Chondrocyte (in vitro differentiated cells): ENCODE results near the gene KLK13. TPM values are rescaled to one million over a fixed set of nuclear protein-coding genes. Genes with fewer than 3 reads are reported as not detected.

Experiments
- DNase-seq: peaks from one replicate; pipeline ENCODE4 v3.0.0; 2021; ENCODE audit warnings: mixed read lengths, low spot score
- H3K27ac Mint-ChIP-seq: one replicate; pipeline ENCODE4 v1.8.0; 2021; ENCODE audit warnings: mild to moderate bottlenecking, moderate library complexity, mixed read lengths; ENCODE audit not compliant: unreplicated experiment
- H3K27me3 Mint-ChIP-seq: 2 replicates; pipeline ENCODE4 v1.8.0; 2021; ENCODE audit warnings: low read depth, mixed read lengths
- H3K36me3 Mint-ChIP-seq: 2 replicates; pipeline ENCODE4 v1.8.0; 2021; ENCODE audit warnings: low read depth, mixed read lengths
- H3K4me1 Mint-ChIP-seq: 2 replicates; pipeline ENCODE4 v1.8.0; 2021; ENCODE audit warnings: low read depth, mild to moderate bottlenecking, mixed read lengths
- H3K4me3 Mint-ChIP-seq: one replicate; pipeline ENCODE4 v1.8.0; 2021; ENCODE audit warnings: mild to moderate bottlenecking, moderate library complexity, mixed read lengths; ENCODE audit not compliant: unreplicated experiment
- H3K9me3 Mint-ChIP-seq: 2 replicates; pipeline ENCODE4 v1.8.0; 2021; ENCODE audit warnings: low read depth, mixed read lengths
- total RNA-seq: library from RNA; stranded (reverse); gene quantifications from 3 replicates; pipeline ENCODE4 v1.2.1, GENCODE V29; 2021
- TF ChIP-seq, protein P1 (sequence below): fragments of 200-600 bp; sonication (generic); IDR thresholded peaks from 2 replicates; pipeline ENCODE4 v1.5.0; 2021; ENCODE audit warnings: antibody characterized with exemption, mild to moderate bottlenecking, moderate library complexity

KLK13 gene
- total RNA-seq, 1 donor from 2014 or later = not detected

DNA sequence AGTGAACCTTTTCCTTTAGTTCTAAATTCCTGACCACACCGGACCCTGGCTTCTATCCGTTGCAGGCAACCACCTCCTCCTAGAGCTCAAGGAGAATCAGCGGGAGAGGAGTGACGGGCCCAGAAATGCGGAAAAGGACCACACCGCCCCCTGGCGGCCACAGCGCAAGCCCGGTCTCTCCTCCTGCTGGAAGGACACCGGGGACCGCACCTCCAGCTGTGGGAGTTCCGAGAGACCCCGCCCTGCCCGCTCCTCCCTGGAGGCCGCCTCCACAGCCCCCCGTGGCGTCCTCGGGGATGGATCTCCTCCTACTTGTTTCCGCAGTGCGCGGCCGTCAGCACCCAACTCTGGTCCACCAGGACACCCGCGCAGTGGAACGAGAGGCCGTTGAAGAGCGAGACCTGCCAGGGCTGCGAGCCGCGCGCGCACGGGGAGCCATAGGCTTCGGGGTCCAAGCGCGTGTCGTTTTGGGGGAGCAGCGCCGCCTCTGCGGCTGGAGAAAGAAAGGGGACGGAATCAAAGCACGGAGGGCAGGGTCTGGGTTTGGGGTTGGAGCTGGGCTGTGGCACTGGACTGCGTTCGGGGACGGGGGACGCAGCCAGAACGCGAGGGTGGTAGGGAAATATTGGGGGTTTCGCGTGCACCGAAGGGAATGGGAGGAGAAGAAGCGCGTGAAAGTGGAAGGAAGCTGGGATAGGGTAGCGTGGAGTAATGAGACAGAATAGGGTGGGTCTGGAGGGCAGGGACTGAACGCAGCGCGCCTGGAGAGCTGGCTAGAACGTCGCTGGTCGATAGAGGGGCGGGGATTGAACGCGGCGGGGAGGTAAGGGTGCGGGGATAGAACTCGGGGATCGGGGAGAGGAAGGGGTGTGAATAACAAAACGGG, 47.9 kb downstream of the KLK13 start:
- Mint-ChIP-seq H3K4me1 (peaks cover 6% of the 10 kb centered on the region), H3K4me3 (peak overlapping the region; percentile 53), H3K27ac (no peak overlapping the region), H3K9me3 (no peaks in the 10 kb centered on the region), H3K27me3 (peaks cover 52% of the 10 kb centered on the region), H3K36me3 (peaks cover 2% of the 10 kb centered on the region)
- TF ChIP-seq, protein P1, sequence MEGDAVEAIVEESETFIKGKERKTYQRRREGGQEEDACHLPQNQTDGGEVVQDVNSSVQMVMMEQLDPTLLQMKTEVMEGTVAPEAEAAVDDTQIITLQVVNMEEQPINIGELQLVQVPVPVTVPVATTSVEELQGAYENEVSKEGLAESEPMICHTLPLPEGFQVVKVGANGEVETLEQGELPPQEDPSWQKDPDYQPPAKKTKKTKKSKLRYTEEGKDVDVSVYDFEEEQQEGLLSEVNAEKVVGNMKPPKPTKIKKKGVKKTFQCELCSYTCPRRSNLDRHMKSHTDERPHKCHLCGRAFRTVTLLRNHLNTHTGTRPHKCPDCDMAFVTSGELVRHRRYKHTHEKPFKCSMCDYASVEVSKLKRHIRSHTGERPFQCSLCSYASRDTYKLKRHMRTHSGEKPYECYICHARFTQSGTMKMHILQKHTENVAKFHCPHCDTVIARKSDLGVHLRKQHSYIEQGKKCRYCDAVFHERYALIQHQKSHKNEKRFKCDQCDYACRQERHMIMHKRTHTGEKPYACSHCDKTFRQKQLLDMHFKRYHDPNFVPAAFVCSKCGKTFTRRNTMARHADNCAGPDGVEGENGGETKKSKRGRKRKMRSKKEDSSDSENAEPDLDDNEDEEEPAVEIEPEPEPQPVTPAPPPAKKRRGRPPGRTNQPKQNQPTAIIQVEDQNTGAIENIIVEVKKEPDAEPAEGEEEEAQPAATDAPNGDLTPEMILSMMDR = peak; percentile 56
- DNase-seq = no peak

DNA sequence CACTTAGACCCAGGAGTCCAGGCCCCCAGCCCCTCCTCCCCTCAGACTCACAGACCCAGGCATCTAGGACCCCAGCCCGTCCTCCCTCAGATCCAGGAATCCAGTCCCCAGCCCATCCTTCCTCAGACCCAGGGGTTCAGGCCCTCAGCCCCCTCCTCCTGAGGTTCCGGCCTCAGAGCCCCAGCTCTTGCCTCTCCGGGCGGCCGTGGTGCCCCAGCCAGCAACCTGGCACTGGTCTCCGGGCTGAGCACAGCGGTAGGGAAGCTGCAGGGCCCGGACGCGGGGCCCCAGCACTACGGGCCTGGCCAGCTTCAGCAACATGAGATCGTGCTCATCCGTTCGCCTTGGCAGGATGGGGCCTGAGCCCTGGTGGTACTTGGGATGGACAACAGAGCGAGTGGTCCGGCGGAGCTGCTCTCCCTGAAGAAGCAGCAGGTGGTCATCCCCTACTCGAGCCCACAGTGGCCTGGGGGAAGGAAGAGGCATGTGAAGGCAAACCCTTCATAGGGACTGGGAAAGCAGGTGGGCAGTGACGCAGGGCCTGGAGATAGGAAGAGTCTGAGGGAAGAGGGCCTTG, 49.1 kb downstream of the KLK13 start:
- Mint-ChIP-seq H3K27me3 (peaks cover 53% of the 10 kb centered on the region), H3K36me3 (peaks cover 2% of the 10 kb centered on the region), H3K4me3 (no peak overlapping the region), H3K9me3 (no peaks in the 10 kb centered on the region), H3K27ac (no peak overlapping the region), H3K4me1 (peaks cover 6% of the 10 kb centered on the region)
- DNase-seq = no peak
- TF ChIP-seq, protein P1 = no peak

DNA sequence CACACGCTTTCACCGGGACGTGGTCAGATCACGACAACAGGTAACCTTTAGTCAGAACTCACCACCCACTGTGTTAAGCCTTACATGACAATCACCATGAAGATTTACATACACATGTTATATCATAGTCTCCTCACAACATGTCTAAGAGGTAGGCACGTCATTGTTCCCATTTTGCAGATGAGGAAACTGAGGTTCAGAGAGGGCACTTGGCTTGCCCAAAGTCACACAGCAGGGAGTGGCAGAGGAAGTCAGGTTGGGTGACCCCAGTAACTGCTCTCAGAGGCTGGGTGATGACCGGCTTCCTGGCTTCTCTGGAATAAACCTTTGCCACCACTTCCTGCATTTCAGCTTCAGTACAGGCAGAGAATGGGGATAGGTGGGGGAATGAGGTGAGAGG, 50.6 kb downstream of the KLK13 start:
- Mint-ChIP-seq H3K27ac (no peak overlapping the region), H3K36me3 (peaks cover 2% of the 10 kb centered on the region), H3K4me1 (peaks cover 6% of the 10 kb centered on the region), H3K27me3 (peaks cover 55% of the 10 kb centered on the region), H3K4me3 (no peak overlapping the region), H3K9me3 (no peaks in the 10 kb centered on the region)
- DNase-seq = no peak
- TF ChIP-seq, protein P1 = no peak

DNA sequence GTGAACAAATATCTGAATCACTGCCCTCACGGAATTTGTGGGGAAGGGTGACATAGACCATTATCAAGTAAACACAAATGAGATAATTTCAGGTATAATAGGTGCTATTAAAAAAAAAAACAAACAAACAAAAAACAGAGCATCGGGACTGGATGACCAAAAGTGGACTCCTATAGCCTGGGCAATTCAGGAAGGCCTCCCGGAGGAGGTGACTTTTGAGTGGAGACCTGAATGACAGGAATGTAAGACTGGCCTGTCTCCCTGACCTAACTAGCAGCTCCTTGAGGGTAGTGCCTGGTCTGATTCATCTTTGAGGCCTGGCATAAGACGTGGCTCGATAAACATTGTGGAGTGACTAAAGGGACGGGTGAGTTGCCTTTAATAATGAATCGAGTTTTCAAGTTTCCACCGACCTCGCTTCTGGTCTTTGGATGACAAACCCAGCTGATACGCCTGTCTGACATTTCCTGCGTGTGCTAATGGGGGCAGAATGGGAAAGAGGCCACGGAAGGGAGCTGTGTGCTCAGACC, 52.2 kb downstream of the KLK13 start:
- H3K36me3 Mint-ChIP-seq = no peaks in the 10 kb centered on the region

More for the DNA sequence above, 52.2 kb downstream of the KLK13 start:
- no peak overlapping the region for H3K27ac Mint-ChIP-seq
- H3K4me3 Mint-ChIP-seq = no peak overlapping the region
- TF ChIP-seq, protein P1 = no peak
- H3K4me1 Mint-ChIP-seq = peaks cover 6% of the 10 kb centered on the region
- no peak for DNase-seq
- H3K9me3 Mint-ChIP-seq = no peaks in the 10 kb centered on the region
- H3K27me3 Mint-ChIP-seq = peaks cover 50% of the 10 kb centered on the region
